NK-92 (cell line): ENCODE measurements around the gene XIRP2.

ENCODE experiments used
- DNase-seq: peaks from one replicate; lab custom pipeline; 2025; ENCODE audit not compliant: unreplicated experiment; lab: John Stamatoyannopoulos, UW

The XIRP2 gene, protein sequence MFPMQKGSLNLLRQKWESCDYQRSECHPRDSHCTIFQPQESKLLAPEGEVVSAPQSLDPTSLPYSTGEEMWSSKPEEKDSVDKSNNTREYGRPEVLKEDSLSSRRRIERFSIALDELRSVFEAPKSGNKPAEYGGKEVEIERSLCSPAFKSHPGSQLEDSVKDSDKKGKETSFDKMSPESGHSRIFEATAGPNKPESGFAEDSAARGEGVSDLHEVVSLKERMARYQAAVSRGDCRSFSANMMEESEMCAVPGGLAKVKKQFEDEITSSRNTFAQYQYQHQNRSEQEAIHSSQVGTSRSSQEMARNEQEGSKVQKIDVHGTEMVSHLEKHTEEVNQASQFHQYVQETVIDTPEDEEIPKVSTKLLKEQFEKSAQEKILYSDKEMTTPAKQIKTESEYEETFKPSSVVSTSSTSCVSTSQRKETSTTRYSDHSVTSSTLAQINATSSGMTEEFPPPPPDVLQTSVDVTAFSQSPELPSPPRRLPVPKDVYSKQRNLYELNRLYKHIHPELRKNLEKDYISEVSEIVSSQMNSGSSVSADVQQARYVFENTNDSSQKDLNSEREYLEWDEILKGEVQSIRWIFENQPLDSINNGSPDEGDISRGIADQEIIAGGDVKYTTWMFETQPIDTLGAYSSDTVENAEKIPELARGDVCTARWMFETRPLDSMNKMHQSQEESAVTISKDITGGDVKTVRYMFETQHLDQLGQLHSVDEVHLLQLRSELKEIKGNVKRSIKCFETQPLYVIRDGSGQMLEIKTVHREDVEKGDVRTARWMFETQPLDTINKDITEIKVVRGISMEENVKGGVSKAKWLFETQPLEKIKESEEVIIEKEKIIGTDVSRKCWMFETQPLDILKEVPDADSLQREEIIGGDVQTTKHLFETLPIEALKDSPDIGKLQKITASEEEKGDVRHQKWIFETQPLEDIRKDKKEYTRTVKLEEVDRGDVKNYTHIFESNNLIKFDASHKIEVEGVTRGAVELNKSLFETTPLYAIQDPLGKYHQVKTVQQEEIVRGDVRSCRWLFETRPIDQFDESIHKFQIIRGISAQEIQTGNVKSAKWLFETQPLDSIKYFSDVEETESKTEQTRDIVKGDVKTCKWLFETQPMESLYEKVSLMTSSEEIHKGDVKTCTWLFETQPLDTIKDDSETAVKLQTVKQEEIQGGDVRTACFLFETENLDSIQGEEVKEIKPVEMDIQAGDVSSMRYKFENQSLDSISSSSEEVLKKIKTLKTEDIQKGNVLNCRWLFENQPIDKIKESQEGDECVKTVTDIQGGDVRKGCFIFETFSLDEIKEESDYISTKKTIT (N-terminal part only)

DNA sequence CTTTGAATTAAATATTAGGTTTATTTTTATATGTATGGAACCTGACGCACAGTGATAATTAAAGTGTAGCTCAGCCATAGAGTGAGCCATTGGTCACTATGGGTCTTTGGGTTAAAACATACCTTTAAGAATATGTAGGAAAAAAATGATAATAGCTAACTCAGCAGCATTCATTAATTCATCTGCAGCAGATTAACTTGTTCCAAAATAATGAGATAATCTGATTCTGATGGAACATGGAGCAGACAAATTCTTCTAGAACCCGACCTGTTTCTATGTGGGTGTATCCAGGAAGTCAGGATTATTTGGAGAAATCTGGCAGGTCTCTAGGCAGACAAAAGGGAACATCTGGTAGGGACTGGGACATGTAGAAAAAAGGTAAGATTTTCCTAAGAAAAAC lies at the start of gene XIRP2:
TSS of gene XIRP2 (plus strand) at position 301 of the 400 bp plus-strand sequence. CDS start 15,003 bp downstream, outside the sequence.
- DNase-seq = no peak

DNA sequence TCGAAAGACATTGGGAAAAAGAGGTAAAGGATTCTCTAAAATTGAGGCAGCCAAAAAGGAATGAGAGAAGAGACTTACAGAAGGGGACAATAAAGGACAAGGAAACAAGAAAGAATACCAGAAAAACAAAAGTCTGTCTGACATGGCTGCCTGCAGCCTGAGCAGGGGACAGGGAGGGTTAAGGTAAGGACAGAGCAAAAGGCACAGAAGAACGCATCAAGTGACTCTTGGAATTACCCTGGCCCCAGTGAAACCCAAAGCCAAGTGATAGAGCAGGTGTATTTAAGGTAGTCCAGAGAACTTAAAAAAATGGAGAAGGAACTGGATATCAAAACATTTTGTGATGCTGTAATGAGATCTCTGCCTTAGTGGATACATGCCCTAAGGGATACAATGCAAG lies 47.1 kb upstream of the XIRP2 start:
- DNase-seq = no peak

DNA sequence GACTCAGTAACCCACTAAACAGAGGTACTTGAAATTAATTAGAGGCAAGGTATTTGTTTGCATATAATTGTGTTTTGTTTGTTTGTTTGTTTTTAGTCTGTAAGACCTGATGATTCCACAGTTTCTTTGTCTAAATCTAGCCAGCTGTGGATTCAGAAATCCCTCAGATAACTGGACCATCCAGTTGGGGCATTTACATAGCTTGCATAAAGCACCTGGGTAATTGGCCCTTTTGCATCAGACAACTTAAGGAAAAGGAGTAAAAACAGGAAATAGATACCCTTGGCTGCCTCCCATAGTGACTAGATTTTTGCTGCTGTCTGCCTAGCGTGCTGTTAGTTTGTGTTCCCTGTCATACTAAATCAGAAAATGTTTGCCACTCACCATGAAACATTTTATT lies 46.6 kb upstream of the XIRP2 start:
- no peak for DNase-seq

DNA sequence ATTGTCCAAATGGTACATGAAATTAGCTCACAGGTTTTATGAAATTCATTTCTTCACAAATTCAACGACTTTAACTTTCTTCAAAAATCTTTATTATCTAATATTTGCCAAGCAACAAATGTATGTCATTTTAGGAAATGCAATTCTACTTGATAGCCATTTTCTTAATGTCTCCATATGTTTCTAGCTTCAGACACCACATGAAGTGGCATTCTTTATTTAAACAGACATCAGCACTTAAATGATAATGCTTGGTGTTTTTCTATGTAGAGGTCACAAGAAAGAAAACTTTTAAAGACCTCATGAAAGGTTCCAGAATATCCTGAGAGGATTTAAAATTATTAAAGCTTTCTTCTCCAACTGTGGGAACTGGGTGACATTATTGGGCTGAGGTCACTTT lies 44.2 kb upstream of the XIRP2 start:
- no peak for DNase-seq

DNA sequence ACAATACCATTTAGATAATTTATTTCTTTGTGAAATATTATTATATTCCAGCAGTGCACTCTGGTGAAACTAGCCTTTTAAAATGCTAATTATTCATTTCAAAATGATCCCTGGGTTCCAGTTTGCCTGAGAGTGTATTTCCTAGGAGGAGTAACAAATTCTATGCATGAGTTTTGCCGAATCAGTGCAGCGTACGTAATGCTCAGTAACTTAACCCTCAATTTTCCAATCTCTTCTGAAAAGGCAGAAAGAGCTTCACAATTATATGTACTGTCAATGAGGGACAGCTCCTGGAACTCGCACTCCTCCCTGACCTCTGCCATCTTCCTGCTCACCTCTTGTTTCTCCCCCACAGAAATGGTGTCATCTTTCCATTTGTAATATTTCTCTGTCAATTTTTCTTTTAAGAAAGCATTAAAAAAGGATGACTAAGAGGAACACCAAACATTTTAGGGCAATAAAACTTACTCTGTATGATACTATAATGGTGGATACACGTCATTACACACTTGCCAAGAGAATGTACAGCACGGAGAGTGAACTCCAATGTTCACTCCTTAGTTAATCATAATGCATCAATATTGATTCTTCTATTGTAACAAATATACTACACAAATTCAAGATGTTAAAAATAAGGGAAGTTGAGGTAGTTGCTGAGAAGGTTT lies 25.7 kb upstream of the XIRP2 start:
- DNase-seq = no peak

DNA sequence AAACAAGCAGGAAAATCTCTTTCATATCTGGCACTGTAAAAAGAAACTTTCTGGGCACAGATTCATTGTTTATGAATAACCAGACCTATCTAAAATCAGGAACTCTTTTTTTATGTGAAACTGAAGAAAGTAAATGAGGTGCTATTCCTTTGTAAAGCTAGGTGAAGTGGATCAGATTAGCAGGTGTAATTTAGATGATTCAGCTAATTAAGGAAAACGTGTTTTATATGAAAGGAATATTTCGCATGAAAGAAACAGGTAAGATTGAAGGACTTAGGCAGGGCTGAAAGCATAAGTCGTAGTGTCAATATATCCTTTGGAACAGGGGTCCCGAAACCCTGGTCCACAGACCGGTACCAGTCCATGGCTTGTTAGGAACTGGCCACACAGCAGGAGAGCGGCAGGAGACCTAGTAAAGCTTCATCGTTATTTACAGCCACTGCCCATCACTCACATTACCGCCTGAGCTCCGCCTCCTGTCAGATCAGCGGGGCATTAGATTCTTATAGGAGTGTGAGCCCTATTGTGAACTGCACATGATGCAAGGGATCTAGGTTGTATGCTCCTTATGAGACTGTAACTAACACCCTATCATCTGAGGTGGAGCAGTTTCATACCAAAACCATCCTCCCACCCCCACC lies 20.3 kb upstream of the XIRP2 start:
- DNase-seq = no peak

DNA sequence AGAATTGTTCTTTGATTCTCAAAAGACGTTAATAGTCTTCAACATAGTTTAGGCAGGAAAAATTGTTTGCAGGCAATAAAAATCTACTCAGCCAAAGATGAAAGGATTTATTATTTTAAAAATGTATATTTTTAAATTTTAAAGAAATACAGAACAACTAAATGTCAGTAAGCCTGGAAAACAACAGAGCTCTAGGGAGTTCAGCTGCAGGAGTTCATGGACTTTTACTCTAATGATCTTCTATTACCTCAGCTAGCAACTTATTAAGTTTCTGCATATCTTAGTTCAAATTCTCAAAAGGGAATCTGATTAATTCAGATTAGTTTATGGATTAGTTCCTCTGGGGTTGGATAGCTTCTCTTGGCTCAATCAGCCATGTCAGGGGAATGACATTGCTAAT lies 17.9 kb upstream of the XIRP2 start:
- DNase-seq = no peak

DNA sequence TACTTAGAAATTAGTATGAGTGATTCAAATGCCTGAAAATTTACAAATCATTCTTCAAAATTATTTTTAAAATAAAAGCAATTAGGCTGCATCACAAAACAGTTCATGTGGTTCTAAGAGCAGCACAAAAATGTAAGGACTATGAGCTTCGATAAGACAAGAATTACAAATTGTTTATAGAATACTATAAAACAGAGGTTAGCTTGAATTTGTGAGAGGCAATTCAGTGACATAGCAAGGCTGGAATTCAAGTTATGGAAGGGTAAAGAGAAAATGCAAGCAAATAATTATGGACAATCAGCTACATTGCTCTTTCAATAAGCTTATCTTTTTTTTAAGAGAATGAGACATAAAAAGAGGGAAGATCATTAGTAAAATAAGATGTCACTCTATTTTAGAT lies 7.1 kb upstream of the XIRP2 start:
- no peak for DNase-seq

DNA sequence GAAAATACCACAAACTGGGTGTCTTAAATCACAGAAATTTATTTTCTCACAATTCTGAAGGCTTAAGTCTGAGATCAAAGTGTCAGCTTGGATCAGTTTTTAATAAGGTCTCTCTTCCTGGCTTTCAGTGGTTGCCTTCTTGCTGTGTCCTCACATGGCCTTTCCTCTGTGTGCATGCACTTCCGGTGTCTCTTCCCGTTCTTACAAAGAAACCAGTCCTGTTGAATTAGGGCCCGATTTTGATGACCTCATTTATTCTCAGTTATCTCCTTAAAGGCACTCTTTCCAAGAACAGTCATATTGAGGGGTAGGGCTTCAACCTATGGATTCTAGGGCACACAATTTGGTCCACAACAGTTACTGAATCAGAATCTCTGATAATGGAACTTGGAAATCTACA lies 5.4 kb upstream of the XIRP2 start:
- DNase-seq = no peak

DNA sequence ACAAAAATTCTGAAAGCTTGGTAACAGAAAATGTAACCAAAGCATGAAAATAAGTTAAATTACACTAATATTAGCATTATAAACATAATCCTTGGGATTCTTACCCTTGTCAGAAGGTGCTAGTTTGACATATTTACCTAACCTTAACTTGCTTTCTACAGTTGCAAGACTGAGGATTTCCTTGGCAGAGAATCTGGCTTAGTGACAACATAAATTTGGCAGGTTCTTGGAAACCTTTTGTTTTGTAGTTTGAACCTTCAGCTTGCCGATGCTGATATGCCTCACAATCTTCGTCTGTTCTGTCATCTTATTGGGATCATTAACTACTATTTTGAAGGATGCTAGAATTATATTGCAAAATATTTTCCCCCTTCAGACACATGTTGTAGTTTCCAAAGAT lies 3.4 kb downstream of the XIRP2 start:
- no peak for DNase-seq

DNA sequence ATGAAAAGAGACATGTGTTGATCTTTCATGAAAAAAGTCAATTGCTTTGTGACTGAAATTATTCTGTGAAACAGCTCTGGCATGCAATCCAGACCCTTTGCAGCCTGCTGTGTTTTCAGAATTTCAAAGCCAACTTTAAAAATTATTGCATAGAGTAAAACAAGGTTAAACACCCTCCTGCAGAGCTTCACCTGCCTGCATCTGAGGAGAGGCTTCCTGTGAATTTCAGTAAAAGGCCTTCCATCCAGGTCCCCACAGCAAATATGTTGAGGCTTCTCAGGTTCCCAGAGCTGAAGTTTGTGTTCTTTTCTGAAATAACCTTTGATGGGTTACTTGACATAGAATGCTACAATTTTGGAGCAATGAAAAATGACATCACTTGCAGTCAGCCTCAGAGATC lies 4.1 kb downstream of the XIRP2 start:
- no peak for DNase-seq

DNA sequence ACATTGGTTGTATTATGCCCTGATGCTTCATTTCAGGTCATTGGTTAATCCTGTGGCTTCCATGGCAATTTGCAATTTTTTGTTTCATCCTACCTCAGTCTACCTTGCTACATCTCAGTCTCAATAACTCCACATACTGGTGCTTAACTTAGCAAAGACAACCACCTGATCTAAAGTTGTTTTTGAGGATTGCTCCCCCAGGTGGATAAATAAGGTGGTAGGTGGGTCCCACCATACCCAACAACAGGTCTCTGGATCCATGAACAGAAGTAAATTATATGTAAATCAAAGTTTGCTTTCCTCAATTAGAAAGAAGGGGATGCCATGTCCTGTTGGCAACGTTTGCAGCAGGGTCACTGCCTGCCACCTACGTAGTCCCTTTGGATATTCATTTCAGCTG lies 7.0 kb downstream of the XIRP2 start:
- DNase-seq = no peak

DNA sequence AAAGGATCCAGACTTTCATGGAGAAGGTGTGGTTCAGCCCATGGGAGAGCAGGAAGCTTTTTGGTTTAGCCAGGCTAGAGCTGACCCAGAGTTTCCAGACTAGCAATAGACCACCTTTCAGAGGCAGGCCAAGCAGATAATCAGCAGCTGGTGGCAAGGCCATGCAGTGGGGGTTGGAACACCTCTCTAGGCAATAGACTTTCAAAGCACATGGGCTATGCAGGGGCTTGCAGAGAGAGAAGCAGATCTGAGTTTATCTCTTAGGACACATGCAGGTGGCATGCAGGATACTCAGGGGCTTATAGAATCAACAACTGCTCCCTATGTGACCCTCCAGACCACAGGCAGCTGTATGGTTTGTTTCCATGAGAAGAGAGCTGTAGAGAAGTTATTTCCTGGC lies 9.4 kb downstream of the XIRP2 start:
- no peak for DNase-seq

DNA sequence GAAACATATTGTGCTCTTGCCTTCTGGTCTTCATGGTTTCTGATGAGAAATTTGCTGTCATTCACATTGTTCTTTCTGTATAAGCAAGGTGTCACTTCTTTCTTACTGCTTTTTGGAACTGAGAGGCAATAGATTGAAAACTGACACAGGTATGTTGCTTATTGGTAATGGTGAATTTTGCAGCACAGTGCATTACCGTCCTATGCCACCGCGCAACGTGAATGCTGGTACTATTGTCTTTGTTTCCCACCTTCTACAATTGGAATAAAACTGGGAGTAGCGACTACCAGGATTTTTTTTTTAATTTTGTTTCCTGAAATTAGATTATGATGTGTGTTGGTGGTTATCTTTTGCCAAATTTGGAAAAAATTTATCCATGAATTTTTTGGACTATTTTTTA lies 11.4 kb downstream of the XIRP2 start:
- no peak for DNase-seq

DNA sequence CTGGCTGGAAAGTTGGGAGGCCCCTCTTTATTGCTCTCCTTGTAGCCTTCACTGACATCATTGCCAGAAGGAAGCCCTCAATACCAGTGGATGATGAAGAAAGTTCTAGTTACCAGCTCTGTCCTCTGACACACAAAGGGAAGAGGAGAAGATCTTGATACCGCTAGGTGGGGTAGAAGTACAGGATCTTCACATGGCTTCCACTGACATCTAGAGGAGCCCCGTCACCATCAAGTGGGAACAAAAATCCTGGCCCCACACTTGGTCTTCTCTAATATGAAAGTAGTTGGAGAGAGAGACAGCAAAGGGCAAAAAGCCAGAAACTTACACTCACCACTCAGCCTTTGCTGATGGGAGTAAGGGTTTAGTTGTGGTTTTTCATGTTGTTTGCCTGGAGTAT lies 12.4 kb downstream of the XIRP2 start:
- DNase-seq = no peak

DNA sequence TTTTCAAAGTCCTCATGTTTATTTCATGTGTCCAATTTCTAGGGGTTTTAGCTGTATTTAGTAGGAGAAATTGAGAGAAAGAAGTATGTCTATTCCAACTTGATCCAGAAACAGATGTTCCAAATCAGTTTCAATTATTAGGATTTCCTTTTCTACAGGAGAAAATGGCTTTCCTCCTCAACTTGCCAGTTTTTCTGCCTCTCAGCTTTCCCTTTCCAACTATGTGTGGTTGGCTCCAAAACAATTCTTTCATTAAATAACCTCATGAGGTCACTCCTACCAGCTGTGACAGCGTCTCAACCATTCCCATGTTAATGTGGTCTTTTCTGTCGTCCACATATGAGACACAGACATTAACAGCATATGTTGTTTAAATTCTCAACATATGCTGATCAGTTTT lies 13.1 kb downstream of the XIRP2 start:
- DNase-seq = no peak

DNA sequence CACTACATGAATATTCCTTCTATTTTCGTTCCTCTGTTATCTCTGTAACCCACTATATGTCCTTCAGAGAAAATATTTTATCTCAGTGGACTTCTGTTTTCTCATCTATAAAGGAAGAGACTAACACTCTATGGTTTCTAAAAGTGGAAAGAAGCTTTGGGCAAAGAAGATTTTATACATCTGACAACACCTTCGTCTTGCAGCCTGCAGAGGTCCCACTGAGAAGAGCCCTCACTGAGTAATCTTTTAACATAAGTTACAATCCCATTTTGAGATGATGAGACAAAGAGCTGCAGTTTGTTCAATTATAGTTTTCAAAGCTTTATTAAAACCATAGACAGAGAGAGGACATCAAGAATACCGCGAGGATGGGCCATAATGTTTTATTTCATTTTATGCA lies 28.7 kb downstream of the XIRP2 start:
- no peak for DNase-seq

DNA sequence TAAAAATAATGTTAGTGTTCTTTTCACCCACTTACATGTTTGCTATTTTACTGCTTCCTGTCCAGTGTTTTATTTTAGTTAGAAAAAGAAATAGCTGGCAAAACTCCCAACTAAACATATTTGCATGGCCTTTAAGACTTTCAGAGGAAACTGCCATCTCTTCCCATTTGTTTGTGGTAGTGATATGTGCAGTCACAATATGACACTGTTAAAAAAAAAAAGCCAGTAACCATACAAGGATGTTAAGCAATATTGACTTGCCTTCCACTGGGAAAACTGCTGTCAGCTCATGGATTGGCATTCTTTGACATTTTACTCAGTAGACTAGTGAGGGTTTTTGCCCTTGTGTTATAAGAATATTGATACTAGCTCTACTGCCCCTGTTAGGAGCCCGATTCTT lies 29.1 kb downstream of the XIRP2 start:
- DNase-seq = no peak

DNA sequence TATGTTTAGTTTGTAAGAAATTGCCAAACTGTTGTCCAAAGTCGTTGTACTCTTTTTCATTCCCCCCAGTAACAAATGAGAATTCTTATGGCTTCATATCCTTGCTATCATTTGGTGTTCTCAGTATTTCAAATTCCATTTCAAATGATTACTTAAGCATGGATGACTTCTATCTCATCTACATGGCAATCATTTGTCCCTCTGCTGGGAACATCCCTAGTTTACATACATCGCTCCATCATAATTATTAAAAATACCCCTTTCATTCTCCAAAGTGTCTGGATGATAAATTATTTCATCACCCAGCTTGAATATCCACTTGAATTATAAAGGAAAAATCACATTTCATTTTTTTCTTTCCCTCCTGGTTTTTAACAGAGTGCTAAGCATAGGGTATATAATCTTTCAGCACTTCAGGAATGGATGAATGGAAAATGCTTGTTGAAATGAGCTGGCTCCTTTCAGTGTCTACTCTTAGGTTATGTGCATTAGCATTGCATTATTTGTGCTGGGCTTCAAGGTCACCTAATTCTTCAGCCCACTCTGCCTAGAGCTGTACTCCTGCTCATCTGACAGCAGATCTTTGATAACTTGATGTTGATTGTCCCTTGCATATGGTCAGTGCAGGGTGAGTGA lies 33.1 kb downstream of the XIRP2 start:
- no peak for DNase-seq

DNA sequence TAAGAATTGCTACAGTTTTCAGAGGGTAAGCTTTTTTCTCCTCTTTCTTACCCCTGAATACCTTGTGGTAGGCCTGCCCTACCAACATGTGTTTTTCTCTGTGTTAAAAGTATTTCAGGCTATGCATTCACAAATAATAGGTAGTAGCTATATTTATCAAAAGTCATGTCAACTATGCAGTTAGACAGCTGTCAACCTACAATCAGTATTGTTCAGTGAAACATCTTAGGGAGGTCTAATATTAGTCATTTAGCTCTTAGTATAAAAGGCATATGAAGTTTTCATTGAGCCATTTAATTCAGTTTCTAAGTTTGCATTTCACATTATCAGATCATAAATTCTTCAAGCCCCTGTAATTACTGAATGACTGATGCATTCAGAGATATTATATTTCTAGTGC lies 36.7 kb downstream of the XIRP2 start:
- no peak for DNase-seq
